ENCODE data around the gene PLEKHG4B. TPM values are rescaled to one million over a fixed set of nuclear protein-coding genes. Genes with fewer than 3 reads are reported as not detected.
A peak's percentile ranks its signal among the peaks of the same experiment; 100 is the strongest.

The PLEKHG4B gene
- total RNA-seq, 1 experiment from 2014 or later: not detected

DNA sequence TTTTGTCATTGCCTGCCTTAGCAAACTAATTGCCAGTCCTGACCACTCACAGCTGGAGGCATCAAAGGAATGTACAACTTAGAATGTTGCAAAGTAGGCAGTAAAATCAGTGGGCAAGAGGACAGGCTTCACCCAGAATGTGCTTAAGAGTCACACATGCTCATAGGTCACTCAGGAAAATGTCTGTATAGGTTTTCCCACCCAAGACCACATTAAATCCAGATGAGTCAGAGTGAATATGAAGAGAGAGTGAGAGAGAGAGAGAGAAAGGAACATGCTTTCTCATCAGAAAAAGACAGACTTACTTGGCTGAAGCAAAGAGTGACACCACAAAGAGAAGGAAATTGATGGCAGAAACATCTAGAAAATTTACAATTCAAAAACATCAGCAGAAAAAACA, 37.9 kb downstream of the PLEKHG4B start:
- TF ChIP-seq, protein P1, sequence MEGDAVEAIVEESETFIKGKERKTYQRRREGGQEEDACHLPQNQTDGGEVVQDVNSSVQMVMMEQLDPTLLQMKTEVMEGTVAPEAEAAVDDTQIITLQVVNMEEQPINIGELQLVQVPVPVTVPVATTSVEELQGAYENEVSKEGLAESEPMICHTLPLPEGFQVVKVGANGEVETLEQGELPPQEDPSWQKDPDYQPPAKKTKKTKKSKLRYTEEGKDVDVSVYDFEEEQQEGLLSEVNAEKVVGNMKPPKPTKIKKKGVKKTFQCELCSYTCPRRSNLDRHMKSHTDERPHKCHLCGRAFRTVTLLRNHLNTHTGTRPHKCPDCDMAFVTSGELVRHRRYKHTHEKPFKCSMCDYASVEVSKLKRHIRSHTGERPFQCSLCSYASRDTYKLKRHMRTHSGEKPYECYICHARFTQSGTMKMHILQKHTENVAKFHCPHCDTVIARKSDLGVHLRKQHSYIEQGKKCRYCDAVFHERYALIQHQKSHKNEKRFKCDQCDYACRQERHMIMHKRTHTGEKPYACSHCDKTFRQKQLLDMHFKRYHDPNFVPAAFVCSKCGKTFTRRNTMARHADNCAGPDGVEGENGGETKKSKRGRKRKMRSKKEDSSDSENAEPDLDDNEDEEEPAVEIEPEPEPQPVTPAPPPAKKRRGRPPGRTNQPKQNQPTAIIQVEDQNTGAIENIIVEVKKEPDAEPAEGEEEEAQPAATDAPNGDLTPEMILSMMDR (IDR thresholded peaks at IDR 0.05; ENCODE audit: unreplicated experiment): no peak
- intact Hi-C loops (cut with micrococcal nuclease): no loop called here
- Mint-ChIP-seq H3K27ac (ENCODE audit: low read depth, unreplicated experiment) (no peak overlapping the region), H3K36me3 (ENCODE audit: insufficient read depth, unreplicated experiment) (peaks cover 6% of the 10 kb centered on the region), H3K27me3 (ENCODE audit: insufficient read depth, unreplicated experiment) (peaks cover 64% of the 10 kb centered on the region), H3K4me3 (ENCODE audit: unreplicated experiment) (no peak overlapping the region), H3K4me1 (ENCODE audit: insufficient read depth, unreplicated experiment) (no peaks in the 10 kb centered on the region), H3K9me3 (ENCODE audit: unreplicated experiment) (peaks cover 8% of the 10 kb centered on the region)
- POLR2A ChIA-PET: interaction anchor here (0.6 kb wide), 1 partner anchor 11 kb away, joined by 4 read pairs; no protein-coding TSS in a partner anchor
- DNase-seq (ENCODE audit: unreplicated experiment): no peak
- CTCF ChIA-PET: no interaction called here
- no TSS peak for BruUV-seq (replicated peaks)

GRCh38 chr5:130601-131131, 38.7 kb downstream of the PLEKHG4B start:
- TF ChIP-seq, protein P1 (IDR thresholded peaks at IDR 0.05; ENCODE audit: unreplicated experiment): no peak
- H3K27ac Mint-ChIP-seq (ENCODE audit: low read depth, unreplicated experiment): no peak overlapping the region
- ChIA-PET CTCF (no interaction called here), POLR2A (interaction anchor here (0.7 kb wide), 1 partner anchor 9 kb away, joined by 3 read pairs; no protein-coding TSS in a partner anchor)
- intact Hi-C loops (cut with micrococcal nuclease): no loop called here
- no peaks in the 10 kb centered on the region for H3K4me1 Mint-ChIP-seq (ENCODE audit: insufficient read depth, unreplicated experiment)
- no TSS peak for BruUV-seq (replicated peaks)
- peaks cover 6% of the 10 kb centered on the region for H3K36me3 Mint-ChIP-seq (ENCODE audit: insufficient read depth, unreplicated experiment)
- DNase-seq (ENCODE audit: unreplicated experiment): no peak
- no peak overlapping the region for H3K4me3 Mint-ChIP-seq (ENCODE audit: unreplicated experiment)
- peaks cover 8% of the 10 kb centered on the region for H3K9me3 Mint-ChIP-seq (ENCODE audit: unreplicated experiment)
- H3K27me3 Mint-ChIP-seq (ENCODE audit: insufficient read depth, unreplicated experiment): peaks cover 59% of the 10 kb centered on the region

DNA sequence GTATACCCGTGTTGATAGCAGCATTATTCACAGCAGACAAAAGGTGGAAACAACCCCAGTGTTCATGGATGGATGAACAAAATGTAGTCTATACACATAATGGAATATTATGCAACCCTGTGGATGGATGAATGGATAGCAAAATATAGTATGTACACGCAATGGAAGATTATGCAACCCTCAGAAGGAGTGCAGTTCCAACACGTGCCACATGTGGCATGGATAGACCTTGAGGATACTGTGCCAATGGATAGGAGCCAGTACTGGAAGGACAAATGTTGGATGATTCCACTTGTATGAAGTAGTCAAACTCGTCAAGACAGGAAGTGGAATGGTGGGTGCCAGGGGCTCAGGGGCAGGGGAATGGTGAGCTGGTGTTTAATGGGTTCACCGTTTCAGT, 44.9 kb downstream of the PLEKHG4B start:
- intact Hi-C loops (cut with micrococcal nuclease): no loop called here
- Mint-ChIP-seq H3K4me1 (ENCODE audit: insufficient read depth, unreplicated experiment) (no peaks in the 10 kb centered on the region), H3K27ac (ENCODE audit: low read depth, unreplicated experiment) (no peak overlapping the region), H3K27me3 (ENCODE audit: insufficient read depth, unreplicated experiment) (peaks cover 17% of the 10 kb centered on the region), H3K4me3 (ENCODE audit: unreplicated experiment) (no peak overlapping the region), H3K9me3 (ENCODE audit: unreplicated experiment) (peaks cover 7% of the 10 kb centered on the region), H3K36me3 (ENCODE audit: insufficient read depth, unreplicated experiment) (no peaks in the 10 kb centered on the region)
- TF ChIP-seq, protein P1 (IDR thresholded peaks at IDR 0.05; ENCODE audit: unreplicated experiment): no peak
- ChIA-PET POLR2A (no interaction called here), CTCF (no interaction called here)
- no TSS peak for BruUV-seq (replicated peaks)
- DNase-seq (ENCODE audit: unreplicated experiment): peak; percentile 50

- H3K36me3 Mint-ChIP-seq (ENCODE audit: insufficient read depth, unreplicated experiment): no peaks in the 10 kb centered on the region
- no peak overlapping the region for H3K4me3 Mint-ChIP-seq (ENCODE audit: unreplicated experiment)
- no peak for DNase-seq (ENCODE audit: unreplicated experiment)
- TF ChIP-seq, protein P1 (IDR thresholded peaks at IDR 0.05; ENCODE audit: unreplicated experiment): no peak
- POLR2A ChIA-PET: no interaction called here
- H3K4me1 Mint-ChIP-seq (ENCODE audit: insufficient read depth, unreplicated experiment): no peaks in the 10 kb centered on the region
- CTCF ChIA-PET: no interaction called here
- intact Hi-C loops (cut with micrococcal nuclease): no loop called here
- peaks cover 17% of the 10 kb centered on the region for H3K27me3 Mint-ChIP-seq (ENCODE audit: insufficient read depth, unreplicated experiment)
- H3K27ac Mint-ChIP-seq (ENCODE audit: low read depth, unreplicated experiment): no peak overlapping the region
- peaks cover 7% of the 10 kb centered on the region for H3K9me3 Mint-ChIP-seq (ENCODE audit: unreplicated experiment)
- no TSS peak for BruUV-seq (replicated peaks)
These were observed 45.8 kb downstream of the PLEKHG4B start for GRCh38 chr5:137741-138140.

Measured in MCF 10A (cell line).